GM04504 (cell line): Measurements from ENCODE around the gene ADGRD1.

ENCODE experiments used
- DNase-seq: peaks from one replicate; pipeline ENCODE4 v3.0.0-alpha.2; 2012; ENCODE audit warnings: low read depth

The ADGRD1 gene

DNA sequence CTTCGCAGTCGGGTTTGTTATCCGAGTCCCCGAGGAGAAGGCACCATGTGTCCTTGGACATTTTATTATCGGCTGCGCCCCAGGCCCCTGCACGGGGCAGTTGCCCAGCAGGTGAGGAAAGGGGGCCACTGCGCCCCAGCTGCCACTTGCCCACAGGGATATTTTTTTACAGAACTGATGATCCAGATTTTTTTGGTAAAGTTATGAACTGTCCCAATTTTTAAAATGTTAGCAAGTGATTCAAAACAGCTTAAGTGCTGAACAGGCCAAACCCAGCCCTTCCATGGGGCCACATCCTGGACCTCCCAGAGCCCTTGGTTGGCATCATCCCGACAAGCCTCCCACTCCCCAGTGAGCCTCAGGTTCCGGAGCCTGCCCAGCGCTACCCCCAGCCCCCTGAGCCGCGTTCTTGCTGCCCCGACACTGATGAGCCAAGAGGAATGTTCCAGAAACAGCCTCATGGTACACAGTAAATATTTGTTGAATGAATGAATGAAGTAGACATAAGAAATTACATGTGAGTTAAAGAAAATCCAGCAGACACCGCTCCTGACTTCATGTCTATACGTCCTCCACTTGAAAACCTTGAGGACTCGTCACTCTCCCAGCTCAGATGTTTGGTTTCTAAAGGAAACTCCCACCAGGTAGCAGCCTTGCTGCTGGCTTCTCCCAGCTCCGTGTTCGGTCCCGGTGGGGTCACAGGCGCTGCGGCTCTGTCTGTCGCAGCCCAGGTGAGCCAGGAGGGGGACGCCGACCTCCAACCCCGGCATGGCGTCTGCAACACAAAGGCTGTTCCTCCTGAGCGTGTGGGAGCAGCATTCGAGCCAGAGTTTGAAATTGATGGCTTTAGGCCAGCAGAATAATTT, 88.5 kb downstream of the ADGRD1 start:
- DNase-seq, result no peak

DNA sequence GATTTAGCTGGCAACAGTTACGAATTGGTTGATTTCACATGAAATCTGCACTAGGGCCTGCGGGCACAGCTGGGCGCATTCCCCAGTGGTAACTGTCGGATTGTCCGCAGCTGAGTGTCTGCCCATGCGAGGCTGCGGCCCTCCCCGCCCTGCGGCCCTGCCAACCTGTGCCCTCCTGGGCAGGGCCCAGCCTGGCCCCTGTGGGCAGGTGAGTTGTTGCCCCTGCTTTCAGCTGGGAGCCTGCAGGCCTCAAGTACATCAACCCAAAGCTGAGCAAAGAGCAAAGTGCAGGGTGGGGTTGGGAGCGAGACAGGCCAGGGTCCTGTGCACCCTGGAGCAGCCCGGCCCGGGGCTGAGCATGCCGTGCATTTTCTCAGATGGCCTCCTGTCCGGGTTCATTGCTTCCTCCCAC, 89.1 kb downstream of the ADGRD1 start:
- no peak for DNase-seq

DNA sequence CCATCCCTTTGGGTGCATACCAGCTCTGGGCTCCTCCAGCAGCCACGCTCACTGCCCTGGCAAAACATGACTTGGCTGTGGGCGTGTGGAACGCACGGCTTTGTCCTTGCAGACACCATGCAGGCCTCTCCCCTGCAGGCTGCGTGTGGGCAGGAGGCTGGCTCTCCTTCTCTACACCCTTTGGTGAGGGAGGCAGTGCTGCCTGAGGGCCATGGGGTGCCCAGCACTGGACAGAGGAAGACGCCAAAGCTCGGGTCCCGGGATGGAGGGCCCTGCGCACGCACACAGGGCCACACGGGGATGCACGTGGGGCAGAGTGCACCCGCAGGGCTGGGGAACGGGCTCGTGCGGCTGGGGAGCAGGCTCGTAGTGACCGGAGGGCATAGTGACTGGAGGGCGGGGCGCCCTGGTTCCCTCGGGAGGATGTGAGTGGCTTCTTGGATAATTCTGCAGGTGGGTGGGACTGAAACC, 89.7 kb downstream of the ADGRD1 start:
- DNase-seq, result no peak

DNA sequence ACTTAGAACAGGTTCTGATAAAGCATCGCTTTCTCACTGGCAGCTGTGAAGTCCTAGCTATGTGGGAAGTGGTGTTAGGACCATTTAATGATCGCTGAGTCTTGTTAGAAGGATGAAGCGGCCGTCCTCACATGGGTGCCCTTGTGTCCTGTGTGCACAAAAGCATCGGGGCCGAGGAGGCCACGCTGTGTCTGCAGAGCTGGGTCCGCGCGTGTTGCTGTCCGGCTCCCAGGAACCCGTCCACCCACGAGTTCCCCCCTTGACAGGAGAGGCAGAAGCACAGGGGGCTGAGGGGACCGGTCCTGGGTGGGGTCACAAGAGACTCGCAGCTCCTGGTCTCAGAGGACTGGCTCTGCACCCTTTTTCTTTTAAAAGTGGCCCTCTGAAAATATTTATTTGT, 90.4 kb downstream of the ADGRD1 start:
- no peak for DNase-seq

DNA sequence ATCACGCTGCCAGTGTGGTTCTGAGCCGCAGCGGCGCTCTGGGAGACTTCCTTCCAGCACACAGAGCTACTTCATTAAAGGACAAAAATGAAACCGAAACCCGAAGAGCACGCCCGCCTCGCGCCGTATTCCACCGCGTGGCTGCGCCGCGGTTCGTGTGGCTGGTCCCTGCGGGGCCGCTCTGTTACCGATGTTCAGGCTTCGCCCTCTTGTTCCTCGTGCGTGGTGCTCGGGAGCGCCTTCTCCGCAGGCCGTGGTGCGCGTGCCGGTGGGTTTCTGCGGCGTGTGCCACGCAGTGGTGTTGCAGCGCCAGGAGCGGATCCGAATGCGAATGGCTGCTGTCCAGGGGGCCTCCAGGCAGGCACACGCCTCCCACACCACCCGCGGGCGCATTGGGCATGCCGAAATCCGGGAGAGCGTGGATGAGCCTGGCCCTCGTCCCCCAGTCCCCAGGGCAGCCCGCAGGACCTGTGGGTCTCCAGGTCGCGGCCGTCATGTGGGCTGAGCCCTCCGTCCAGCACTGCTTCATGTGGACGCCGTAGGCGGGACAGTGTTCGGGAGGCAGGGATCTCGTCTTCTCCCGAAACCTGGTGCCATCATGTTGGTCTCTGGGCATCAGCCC, 91.2 kb downstream of the ADGRD1 start:
- DNase-seq, result no peak

DNA sequence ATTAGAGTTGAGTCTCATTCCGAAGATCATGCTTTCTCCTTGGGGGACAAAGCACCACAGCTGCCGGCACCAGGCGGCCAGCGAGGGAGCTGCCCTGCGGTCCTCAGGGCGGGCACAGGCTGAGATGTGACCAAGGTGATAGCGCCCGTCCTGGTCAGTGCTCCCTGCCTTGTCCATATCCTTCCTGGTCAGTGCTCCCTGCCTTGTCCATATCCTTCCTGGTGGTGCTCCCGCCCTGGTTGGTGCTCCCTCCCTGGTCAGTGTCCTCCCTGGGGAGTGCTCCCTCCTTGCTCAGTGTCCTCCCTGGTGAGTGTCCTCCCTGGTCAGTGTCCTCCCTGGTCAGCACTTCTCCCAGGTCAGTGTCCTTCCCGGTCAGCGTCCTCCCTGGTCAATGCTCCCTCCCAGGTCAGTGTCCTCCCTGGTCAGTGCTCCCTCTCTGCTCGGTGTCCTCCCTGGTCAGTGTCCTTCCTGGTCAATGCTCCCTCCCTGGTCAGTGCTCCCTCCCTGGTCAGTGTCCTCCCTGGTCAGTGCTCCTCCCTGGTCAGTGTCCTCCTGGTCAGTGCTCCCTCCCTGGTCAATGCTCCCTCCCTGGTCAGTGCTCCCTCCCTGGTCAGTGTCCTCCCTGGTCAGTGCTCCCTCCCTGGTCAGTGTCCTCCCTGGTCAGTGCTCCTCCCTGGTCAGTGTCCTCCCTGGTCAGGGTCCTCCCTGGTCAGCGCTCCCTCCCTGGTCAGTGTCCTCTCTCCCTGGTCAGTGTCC, 92.2 kb downstream of the ADGRD1 start:
- no peak for DNase-seq

DNA sequence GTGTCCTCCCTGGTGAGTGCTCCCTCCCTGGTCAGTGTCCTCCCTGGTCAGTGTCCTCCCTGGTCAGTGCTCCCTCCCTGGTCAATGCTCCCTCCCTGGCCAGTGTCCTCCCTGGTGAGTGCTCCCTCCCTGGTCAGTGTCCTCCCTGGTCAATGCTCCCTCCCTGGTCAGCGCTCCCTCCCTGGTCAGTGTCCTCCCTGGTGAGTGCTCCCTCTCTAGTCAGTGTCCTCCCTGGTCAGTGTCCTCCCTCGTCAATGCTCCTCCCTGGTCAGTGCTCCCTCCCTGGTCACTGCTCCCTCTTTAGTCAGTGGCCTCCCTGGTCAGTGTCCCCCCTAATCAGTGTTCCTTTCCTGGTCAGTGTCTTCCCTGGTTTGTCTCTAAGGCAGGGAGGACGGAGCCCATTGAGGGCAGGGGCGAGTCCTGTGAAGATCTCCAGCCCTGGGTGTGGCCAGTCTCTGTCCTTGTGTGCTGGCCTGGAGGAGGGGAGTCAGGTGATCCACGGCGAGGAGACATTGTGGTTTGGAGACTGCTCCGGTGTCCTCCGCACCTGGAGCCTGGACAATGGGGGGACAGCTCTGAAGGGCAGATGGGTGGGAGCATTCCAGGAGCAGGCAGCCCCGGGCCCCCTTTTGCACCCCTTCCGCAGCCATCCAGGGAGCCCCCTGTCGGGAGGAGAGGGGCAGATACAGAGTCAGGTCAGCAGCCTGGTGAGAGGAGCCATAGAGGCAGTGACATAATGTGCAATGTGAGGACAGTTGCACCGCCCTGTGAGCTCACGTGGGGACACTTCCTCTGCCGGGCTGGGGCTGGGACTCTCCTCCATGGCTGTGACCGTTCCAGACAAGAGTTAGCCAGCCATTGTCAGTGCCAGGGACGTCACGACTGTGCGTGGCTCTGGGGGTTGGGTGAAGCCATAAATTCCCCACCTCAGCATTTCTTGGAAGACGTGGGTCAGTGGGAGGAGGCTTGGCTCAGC, 93.4 kb downstream of the ADGRD1 start:
- DNase-seq, result no peak

DNA sequence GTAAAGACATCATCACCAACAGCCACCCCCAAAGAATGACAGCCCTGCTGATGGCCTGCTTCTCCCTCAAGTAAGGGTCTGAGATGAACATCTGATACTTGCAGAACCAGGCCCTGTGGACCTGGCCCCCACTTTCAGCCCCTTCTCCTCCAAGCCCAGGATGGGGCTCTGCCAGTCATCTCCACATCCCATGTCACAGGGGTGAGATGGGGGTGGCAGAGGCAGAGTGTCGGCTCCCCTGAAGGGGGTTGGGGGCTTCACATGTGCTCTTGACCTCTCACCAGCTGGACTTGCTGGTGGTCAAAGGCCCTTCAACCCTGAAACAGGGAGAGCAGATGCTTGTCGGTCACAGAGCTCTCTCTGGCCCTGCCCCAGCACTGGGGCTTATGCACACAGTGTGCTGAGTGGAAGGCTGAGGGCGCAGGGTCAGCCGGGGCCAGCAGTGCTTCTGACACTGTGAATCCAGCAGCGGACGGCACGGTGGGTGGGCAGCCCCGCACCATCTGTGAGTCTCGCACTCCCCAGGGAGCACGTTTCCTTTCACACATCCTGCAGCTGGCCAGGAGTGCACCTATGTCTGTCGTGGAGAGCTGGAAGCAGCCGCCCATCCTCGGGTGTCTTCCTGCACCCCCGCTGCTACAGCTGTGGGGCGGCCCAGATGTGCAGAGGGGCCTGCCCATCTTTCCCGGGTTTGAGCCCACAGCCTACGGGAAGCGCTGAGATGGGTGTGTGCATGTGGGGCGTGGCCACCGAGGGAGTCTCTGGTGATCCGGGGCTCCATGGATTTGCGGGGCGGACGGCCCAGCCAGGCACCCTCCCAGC, 94.3 kb downstream of the ADGRD1 start:
- no peak for DNase-seq

DNA sequence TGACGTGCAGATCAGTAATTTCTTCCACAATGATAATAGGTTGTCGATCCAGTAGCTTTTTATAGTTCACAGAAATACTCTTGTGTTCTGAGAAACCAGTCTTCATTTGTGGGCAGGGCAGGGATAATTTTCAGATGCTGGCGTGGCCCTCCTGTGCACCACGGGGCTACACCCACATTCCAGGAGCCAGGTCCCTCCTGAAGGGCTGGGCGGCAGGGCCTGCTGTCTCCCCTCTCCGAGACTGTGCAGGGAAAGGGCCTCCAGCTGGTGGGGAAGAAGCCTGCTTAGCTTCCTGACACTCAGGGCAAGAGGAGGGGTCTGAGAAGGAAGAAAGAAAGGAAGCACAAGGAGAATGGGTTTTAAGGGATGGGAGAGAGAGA, 94.9 kb downstream of the ADGRD1 start:
- no peak for DNase-seq

DNA sequence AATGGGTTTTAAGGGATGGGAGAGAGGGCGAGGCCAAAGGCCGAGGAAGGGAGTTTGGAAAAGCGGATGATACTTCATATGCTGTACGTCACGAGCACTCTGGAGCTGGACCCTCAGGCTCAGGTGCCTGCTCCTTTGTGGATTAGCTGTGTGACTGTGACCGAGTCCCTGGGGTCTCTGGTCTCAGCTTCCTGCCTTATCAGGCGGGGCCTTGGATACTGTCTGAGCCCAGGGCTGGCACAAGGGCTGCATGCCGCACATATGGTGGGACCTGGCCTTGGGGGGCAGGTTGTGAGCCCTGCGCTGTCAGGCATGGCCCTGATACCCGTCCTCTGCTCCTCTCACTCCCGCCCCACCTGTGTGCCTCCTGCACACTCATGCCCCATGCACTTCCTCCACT, 95.3 kb downstream of the ADGRD1 start:
- DNase-seq, result no peak

DNA sequence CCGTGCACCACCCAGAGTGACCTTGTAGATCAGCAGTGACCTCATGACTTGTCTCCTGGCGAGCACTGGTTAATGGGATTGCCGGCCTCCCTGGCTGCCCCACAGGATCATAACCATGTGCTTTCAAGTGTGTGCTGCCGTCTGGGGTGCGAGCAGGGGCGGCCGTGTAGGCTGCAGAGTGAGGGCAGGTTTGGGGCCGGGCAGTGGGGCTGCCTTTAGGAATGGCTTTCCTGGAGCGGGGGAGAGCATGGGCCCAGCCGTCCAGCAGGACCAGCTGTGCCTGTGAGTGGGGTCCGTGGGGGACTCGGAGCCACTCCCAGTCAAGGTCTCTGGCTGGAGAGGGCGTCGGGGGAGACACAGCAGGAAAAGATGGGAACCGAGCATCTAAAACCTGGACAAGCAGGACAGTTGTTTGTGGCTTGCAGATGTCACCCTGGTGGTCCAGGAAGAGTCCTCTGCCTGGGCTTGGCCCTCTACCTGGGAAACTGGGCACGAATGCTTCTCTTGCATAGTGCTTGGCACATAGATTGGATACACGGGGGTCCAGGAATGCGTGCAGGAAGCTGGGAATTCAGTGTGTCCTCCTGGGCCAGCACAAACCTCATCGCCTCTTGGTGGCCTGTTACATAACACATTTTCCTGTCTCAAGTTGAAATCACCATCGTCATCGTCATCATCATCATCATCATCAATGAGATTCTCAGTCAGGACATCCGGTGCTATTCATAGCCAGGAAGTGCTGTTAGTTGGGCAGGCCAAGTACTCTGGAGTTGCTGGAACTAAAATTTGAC, 96.0 kb downstream of the ADGRD1 start:
- no peak for DNase-seq

DNA sequence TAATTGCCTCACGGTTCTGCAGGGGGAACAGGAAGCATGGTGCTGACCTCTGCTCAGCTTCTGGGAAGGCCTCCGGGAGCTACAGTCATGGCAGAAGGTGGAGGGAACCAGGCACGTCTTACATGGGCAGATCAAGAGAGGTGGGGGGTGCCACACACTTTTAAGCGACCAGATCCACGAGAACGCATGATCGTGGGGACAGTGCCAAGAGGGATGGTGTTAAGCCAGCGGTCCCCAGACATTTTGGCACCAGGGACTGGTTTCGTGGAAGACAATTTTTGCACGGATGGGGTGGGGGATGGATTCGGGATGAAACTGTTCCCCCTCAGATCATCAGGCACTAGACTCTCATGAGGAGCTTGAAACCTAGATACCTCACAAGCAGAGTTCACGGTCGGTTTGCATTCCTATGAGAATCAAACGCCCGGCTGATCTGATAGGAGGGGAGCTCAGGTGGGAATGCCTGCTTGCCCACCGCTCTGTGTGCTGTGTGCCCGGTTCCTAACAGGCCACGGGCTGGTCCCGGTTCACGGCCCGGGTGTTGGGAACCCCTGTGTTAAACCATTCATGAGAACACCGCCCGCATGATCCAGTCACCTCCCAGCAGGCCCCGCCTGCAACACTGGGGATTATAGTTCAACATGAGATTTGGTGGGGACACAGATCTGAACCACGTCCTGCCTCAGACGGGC, 96.9 kb downstream of the ADGRD1 start:
- no peak for DNase-seq

DNA sequence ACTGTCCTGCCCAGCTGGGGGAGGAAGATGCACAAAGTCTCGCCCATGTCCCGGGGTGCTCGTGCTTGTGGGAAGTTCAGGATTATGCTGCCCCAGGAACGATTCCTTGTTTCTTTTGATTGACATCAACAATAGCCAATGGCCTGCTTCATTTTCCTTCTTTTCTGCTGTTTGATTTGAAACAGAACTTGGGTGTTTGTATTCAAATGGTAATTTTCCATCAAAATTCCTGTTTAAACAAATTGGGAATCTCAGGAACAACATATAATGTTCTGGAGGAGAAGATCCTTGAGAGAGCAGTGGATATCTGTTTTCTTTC, 97.4 kb downstream of the ADGRD1 start:
- no peak for DNase-seq

DNA sequence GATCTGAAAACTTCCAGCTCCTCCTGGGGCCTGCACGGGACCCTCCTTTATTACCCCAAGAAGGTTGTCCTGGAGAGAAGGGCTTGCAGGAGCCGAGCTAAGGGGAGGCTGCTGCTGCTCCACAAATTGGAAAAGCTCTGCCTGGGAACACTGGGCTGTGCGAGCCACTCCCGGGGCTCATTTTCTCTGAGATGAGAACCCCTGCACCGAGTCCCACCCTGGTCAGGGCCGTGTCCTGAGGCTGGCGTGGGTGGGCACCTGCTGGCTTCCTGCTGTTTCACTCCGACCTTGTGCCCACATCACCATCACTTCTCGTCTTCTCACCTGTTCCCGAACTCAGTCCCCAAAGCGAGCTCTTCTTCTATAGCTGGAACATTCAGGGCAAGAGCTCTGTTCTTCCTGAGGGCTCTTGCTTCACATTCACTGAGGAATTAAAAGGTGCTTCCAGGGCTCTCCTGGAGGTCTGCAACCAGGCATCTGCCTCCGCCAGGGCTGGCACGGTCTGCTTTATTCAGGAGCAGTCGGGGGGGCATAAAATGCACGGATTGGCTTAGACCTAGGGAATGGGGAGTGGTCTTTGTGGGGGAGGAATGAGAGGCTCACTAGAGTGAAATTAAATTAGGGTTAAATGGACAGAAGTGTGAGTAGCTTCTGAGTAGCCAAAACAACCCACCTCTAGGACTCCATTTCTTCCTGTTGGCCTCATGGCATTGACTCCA, 98.5 kb downstream of the ADGRD1 start:
- no peak for DNase-seq

DNA sequence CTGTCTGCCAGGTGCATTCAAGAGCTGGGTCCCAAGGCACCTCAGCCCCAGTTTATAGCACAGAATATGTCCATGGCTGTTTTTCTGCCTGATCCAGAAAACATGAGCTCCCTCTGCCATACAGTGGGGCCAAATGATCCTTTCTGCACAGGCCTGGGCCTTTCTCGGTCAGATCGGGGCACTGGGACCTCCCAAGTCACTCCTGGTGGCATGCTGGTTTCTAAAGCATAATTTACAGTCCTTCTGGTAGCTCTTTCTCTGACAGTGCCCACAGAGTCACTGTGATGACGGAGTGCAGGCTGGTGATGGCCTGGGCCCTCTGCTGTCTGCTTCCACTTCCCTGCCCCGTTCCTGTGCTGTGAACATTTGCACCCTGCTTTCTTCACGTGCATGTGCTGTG, 99.2 kb downstream of the ADGRD1 start:
- no peak for DNase-seq

DNA sequence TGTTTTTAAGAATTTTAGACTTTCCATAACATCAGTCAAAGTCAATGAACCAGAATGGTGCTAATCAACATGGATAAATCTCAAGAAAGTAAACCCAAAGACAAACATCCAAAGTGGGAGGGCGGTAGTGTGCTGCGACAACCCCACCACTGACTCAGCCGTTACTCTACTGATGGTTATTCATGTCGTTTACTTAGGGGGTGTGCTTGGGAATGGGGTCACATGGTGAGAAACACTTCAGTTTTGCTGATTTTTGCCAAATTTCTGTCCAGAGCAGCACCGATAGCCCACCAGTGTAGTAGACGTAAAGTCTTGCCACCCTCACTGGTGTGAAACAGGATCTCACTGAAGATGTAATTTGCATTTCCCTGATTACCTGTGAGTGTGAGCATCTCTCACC, 99.9 kb downstream of the ADGRD1 start:
- DNase-seq, result no peak

DNA sequence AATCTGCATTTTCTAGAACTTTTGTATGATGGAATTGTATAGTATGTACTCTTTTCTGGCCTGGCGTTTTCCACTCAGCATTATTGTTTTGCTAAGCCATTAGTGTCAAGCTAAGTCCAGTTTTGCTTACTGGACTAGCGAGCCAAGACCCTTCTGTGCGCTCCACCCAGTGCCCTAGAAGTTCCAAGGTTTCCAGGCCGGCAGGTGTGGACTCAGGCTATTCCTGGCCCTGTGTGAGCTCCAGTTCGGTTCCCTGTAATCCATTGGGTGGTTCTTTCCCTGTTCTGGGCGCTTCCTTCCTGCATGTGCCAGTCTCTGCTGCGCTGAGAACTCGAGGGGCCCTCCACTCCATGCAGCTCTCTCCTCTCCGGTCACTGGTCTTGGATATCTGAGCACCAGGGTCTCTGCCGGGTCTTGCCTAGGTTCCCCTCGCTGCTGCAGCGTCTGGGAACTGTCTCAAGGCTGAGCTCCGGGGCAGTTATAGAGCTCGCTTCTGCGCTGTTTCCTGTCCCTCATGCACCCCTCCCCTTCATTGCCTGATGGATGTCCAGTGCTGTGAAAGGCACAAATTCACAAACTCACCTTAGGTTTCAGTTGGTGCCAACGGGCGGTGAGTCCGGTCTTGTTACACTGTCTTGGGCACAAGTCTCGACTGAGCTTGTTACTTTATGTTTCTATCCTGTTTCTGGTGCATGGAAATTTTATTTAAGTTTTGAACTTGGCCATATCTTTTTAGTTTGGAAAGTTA, 100.8 kb downstream of the ADGRD1 start:
- no peak for DNase-seq

DNA sequence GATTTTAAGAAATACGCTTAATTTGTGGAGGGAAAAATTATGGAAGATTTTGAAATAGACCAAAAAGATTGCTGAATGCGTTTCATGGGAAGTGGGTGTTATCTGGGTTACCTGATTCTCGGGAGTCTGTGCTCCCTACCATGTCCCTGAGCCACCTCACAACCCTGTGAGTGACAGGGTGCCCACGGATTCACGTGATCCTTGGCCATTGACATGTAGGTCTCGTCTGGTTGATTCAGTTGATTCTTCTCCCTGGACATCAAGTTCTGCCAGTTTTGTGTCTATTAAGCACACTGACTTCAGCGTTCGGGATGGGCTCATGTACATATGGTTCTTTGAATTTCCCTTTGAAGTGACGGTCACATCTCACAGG, 101.4 kb downstream of the ADGRD1 start:
- DNase-seq, result no peak
